Measurements from ENCODE around the gene SPPL2A. TPM values are rescaled to one million over a fixed set of nuclear protein-coding genes. Genes with fewer than 3 reads are reported as not detected.
A peak's percentile ranks its signal among the peaks of the same experiment; 100 is the strongest.

The SPPL2A gene
- total RNA-seq, 4 donors from 2014 or later: 127 to 209 (median 151) TPM

DNA sequence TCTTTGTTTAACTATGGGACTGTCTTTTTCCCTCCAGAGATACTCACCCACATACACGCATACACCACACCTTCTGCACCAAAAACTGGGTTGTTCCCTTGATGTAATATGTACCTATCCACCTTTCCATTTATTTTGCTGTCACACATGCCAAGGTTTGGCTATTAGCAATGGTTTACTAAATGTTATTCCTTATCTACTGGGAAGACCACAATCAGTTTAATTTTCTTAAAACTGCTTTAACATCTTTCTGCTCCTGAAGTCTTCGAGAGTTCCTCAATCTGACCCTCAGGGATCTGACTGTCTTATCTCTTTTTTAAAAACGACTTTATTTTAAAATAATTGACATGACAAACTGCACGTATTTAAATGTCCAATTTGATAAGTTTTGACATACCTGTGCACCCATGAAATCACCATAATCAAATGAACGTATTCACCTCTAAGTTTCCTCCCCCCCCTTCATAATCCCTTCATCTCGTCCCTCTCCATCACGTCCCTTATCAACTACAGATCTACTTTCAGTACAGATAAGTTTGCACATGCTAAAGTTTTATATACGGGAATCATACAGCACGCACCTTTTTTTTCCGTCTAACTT lies 78.1 kb downstream of the SPPL2A start:
- ATAC-seq (ENCODE audit: low FRiP score) (peak; percentile 2), DNase-seq (ENCODE audit: low spot score) (no peak)
- TF ChIP-seq, protein P1, sequence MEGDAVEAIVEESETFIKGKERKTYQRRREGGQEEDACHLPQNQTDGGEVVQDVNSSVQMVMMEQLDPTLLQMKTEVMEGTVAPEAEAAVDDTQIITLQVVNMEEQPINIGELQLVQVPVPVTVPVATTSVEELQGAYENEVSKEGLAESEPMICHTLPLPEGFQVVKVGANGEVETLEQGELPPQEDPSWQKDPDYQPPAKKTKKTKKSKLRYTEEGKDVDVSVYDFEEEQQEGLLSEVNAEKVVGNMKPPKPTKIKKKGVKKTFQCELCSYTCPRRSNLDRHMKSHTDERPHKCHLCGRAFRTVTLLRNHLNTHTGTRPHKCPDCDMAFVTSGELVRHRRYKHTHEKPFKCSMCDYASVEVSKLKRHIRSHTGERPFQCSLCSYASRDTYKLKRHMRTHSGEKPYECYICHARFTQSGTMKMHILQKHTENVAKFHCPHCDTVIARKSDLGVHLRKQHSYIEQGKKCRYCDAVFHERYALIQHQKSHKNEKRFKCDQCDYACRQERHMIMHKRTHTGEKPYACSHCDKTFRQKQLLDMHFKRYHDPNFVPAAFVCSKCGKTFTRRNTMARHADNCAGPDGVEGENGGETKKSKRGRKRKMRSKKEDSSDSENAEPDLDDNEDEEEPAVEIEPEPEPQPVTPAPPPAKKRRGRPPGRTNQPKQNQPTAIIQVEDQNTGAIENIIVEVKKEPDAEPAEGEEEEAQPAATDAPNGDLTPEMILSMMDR (IDR thresholded peaks at IDR 0.05): no peak

DNA sequence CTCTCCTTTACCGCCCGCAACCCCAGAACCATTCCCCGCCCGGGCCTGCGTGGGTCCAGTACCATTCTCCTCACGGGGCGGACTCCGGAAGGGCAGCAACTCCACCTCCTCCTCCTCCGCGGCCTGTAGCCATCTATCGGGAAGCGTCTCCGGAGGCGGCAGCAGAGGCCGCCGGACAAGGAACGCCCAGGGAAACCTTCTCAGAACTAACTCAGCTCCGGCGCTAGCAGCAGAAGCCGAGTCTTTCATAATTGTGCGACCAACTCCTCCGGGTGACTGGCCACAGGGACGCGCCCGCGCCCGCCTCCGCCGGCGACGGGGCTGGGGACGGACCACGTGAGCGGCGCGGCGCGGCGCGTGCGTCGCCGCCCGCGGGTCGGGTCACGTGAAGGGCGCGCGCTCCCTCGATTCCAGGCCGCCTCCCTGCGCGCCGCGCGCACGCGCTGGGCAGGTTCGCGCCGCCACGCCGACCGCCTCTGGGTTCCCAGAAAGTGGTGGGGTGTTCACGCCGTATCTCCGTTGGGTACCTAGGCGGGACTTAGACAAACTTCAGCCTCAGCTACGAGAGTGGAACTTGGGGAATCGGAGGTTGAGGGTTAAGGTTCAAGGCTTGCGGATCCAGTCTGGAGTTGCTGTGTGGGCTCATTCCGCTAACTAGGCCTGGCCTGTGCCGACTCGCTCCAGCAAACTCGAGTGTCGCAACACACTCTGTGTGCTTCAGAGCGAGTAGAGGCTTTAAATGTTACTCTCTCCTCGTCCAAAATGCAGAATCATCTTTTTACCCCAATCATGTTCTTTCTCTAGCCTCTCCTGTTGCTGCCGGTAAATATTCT lies 78.8 kb downstream of the SPPL2A start, which contains the start of gene TRPM7:
Gene TRPM7 (minus strand): TSS at position 329 of the 833 bp plus-strand sequence. CDS start 264 bp downstream, at position 65.
- DNase-seq (ENCODE audit: low spot score): peak; percentile 62
- TF ChIP-seq, protein P1 (IDR thresholded peaks at IDR 0.05): no peak
- peak; percentile 90 for ATAC-seq (ENCODE audit: low FRiP score)

DNA sequence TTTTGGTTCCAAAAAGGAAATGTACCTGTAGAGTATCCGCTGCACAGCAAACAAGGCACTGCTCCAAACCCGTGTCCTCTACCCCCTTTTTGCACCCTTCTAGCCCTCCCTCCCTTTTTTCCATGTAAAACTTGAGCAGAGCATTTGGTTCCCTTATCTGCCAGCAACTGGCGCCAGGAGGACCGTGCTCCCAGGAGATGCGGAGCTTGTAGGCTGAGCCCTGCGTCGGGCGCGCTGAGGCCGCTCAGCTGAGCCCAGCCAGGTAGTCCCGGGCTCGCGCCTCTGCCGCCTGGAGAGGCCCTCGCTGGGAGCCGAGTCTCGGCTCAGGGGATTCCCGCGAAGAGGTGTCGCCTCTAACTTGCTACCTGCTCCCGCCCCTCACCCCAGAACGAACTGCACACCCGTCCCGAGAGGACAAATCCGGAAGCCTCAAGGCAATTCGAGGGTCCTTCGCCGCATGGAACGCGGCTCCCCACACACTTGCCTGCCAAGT lies 79.5 kb downstream of the SPPL2A start:
- peak; percentile 29 for DNase-seq (ENCODE audit: low spot score)
- TF ChIP-seq, protein P1 (IDR thresholded peaks at IDR 0.05): no peak
- peak; percentile 72 for ATAC-seq (ENCODE audit: low FRiP score)

- DNase-seq (ENCODE audit: low spot score) (no peak), ATAC-seq (ENCODE audit: low FRiP score) (no peak)
- TF ChIP-seq, protein P1 (IDR thresholded peaks at IDR 0.05): no peak
These were observed 80.1 kb downstream of the SPPL2A start for GRCh38 chr15:50685191-50685975.

DNA sequence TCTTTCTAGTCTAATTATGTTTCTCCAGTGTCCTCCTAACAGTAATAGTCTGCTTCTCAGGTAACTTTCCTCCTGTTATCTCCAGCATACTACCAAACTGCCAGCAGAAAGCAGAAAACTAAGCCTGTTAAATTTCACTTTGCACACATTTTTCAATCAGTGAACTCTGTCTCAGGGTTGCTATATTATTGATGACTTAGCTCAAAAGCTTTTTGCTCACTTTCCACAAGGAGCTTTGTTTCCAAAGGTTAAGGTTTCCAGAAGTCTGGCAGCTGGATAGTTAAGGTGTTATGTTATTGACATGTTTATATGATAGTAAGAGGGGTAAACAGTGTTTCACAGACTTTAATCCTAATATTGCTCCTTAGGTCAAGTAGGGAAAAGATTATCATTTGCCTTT lies 84.0 kb downstream of the SPPL2A start:
- no peak for ATAC-seq (ENCODE audit: low FRiP score)
- DNase-seq (ENCODE audit: low spot score): no peak
- TF ChIP-seq, protein P1 (IDR thresholded peaks at IDR 0.05): no peak

GRCh38 chr15:50676799-50677483 lies 88.6 kb downstream of the SPPL2A start:
- ATAC-seq (ENCODE audit: low FRiP score) (peak; percentile 84), DNase-seq (ENCODE audit: low spot score) (no peak)
- TF ChIP-seq, protein P1 (IDR thresholded peaks at IDR 0.05): no peak
